Stimulated activated CD8-positive, alpha-beta memory T cell treated with anti-CD3 and anti-CD28 coated beads, Interleukin-12 subunit alpha, Interleukin-12 subunit beta, amount 100 ng/mL, for 1 hour (primary cell): Measurements from ENCODE around the gene SERINC4.
"Not testable (repeated sequence)": the region's sequence is repeated elsewhere in the genome, so short reads cannot be mapped to it uniquely, and the experiment has no call there.

ENCODE experiments used
- DNase-seq: peaks from one replicate; pipeline ENCODE4 v3.0.0-alpha.2; 2020; ENCODE audit warnings: low read depth

The SERINC4 gene

DNA sequence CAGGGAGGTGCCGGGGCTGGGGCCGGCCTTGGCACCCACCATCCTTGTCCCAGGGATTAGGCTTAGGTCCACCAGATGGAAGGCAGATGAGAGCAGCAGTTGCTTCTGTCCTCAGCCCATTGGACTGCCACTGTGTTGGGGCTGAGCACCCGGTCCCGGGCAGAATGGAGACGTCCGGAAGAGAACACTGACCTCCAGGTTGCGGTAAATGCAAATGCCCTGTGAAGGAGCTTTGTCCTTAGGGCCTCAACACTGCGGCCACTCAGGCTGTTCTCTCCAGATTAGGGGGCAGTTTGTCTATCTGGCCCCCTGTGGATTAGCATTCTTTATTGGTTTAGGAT, at the start of gene SERINC4:
Gene SERINC4, minus strand, starts transcription at position 276 of the 341 bp plus-strand sequence. Its CDS starts 234 bp downstream, at position 42.
- no peak for DNase-seq

- DNase-seq: no peak
These were observed 45.4 kb upstream of the SERINC4 start for GRCh38 chr15:43845421-43845820.

DNA sequence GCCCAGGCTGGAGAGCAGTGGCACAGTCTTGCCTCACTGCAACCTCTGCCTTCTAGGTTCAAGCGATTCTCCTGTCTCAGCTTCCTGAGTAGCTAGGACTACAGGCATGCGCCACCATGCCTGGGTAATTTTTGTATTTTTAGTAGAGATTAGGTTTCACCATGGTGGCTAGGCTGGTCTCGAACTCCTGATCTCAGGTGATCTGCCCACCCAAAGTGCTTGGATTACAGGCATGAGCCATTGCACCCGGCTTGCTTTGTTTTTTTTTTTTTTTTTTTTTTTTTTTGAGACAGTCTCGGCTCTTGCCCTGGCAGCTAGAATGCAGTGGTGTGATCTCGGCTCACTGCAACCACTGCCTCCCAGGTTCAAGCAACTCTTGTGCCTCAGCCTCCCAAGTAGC, 32.5 kb upstream of the SERINC4 start:
- DNase-seq: not testable (repeated sequence)

DNA sequence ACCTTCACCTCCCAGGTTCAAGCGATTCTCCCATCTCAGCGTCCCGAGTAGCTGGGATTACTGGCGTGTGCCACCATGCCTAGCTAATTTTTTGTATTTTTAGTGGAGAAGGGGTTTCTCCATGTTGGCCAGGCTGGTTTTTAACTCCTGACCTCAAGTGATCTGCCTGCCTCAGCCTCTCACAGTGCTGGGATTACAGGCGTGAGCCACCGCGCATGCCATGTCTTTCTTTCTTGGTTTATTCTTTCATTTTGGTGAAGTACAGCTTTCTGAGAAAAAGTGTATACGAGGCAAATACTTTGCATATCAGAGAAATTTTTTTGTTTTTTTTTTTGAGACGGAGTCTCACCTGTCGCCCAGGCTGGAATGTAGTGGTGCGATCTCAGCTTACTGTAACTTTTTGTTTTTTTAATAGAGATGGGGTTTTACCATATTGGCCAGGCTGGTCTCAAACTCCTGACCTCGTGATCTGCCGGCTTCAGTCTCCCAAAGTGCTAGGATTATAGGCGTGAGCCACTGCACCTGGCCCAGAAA, 31.6 kb upstream of the SERINC4 start:
- DNase-seq: not testable (repeated sequence)

GRCh38 chr15:43830691-43831275, 30.8 kb upstream of the SERINC4 start:
- DNase-seq: not testable (repeated sequence)

DNA sequence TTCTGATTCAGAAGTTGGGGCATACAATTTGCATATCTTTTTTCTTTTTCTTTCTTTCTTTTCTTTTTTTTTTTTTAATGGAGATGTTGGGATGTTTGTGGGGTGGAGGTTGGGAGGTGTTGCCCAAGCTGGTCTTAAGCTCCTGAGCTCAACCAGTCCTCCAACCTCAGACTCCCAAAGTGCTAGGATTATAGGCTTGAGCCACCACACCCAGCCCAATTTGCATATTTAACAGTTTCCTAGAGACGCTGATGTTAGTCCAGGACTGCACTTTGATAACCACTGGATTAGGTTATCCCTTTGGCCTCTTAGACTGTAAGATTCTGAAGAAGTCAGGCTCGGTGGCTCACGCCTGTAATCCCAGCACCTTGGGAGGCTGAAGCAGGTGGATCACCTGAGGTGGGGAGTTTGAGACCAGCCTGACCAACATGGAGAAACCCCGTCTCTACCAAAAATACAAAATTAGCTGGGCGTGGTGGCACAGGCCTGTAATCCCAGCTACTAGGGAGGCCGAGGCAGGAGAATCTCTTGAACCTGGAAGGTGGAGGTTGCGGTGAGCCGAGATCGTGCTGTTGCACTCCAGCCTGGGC, 30.0 kb upstream of the SERINC4 start:
- not testable (repeated sequence) for DNase-seq

DNA sequence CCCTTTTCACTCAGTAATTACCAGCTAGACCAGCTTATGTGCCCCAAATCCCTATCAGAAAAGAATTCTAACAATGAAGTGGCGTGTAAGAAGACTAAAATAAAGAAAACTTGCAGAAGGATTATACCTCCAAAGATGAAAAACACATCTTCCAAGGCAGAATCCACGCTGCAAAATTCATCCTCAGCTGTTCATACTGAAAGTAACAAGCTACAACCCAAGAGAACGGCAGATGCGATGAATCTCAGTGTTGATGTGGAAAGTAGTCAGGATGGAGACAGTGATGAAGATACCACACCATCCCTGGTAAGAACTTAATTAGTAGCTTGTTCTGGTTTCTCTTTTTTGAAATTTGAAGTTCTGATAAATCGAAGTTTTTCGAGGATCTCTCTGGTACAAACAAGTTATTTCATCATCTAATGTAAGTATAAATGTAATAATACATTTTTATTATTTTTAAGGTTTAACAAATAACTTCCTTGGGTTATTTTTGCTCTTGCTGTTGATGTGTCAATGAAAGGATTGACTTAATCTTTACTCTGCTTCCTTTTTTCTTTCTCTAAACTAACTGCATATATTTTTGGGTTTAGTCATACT, 28.1 kb upstream of the SERINC4 start:
- DNase-seq: no peak

- peak; percentile 49 for DNase-seq
These were observed 26.7 kb upstream of the SERINC4 start, which contains the start of gene WDR76 for GRCh38 chr15:43826508-43827341. TSS of gene WDR76 (plus strand) at chr15:43827002. CDS start at chr15:43827033, 31 bp downstream.

DNA sequence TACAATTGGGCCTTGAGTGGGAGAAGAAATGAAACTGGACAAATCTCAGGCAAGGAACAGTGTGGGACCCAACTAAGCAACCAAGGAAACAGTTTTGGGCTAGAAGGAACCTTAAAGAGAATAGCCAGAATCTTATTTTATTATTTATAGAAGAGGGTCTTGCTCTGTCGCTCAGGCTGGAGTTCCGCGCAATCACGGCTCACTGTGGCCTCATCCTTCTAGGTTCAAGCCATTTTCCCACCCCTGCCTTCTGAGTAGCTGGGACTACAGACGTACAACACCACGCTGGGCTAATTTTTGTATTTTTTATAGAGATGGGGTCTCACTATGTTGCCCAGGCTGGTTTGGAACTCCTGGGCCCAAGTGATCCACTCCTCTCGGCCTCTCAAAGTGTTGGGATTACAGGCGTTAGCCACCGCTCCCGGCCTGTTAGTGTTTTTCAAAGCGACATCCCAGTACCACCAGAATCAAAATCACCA, 26.0 kb upstream of the SERINC4 start:
- no peak for DNase-seq

DNA sequence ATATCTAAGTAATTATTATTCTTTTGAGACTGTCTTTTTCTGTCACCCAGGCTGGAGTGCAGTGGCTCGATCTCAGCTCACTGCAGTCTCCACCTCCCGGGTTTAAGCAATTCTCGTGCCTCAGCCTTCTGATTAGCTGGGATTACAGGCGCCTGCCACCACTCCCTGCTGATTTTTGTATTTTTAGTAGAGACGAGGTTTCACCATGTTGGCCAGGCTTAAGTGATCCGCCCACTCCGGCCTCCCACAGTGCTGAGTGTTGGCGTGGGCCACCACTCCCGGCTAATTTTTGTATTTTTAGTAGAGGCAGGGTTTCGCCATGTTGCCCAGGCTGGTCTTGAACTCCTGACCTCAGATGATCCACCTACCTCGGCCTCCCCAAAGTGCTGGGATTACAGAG, 25.3 kb upstream of the SERINC4 start:
- not testable (repeated sequence) for DNase-seq

DNA sequence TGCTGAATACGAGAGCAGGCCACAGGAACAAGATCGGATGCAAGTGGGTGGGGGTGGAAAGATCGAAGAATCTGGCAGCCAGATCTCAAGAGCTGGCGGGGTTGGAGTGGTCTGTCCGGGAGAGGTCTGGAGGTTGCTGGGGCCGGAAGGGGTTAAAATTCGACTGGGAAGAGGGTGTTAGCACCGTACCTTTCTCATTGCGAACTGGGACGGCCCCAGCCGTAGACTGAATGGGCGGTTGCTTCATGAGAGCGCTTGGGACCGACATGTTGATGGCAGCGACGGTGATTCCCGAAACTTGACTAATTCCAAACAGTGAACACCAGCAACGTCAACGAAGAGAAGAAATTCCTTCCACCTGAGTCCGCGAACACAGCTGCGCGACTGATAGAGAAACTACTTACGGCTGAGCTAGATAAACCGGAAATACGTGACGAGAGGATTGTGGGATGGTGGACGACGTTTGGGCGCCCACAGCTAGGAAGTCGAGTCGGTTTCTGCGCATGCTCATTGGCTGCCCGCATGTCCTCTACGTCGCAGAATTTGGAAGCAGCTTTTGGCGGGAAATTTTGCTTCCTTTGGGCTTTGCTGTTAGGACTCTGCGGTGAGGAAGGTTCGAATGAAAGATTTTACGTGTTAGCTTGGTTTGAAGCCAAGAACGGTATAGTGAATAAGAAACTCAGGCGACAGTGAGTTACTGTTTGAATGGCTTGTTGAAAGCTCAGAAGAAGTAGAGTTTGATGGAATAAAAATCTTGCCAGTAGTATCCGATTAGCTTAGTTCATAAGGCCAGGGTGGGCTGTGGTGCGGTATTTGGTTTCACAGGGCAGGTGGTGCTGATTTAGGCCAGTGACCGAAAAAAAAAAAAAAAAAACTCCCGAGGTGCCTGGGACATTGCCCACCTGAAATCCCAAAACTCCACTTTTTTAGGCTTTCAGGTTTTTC, 24.6 kb upstream of the SERINC4 start, which contains the start of gene MFAP1:
Gene MFAP1, minus strand, starts transcription at position 389 of the 945 bp plus-strand sequence. Its CDS starts 121 bp downstream, at position 268.
- DNase-seq: peak; percentile 86

- DNase-seq: no peak
These were observed 21.5 kb upstream of the SERINC4 start for GRCh38 chr15:43821505-43821904.

DNA sequence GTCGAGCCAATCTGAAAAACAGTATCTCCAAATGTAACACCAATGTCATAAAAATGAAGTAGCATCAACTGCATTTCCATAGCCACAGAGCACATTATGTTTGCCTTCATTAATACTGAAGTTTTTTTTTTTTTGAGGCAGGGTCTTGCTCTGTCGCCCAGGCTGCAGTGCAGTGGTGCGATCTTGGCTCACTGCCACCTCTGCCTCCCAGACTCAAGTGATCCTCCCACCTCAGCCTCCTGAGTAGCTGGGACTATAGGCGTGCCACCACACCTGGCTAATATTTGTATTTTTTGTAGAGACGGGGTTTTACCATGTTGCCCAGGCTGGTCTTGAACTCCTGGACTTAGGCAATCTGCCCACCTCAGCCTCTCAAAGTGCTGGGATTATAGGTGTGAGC, 15.0 kb upstream of the SERINC4 start:
- not testable (repeated sequence) for DNase-seq

DNA sequence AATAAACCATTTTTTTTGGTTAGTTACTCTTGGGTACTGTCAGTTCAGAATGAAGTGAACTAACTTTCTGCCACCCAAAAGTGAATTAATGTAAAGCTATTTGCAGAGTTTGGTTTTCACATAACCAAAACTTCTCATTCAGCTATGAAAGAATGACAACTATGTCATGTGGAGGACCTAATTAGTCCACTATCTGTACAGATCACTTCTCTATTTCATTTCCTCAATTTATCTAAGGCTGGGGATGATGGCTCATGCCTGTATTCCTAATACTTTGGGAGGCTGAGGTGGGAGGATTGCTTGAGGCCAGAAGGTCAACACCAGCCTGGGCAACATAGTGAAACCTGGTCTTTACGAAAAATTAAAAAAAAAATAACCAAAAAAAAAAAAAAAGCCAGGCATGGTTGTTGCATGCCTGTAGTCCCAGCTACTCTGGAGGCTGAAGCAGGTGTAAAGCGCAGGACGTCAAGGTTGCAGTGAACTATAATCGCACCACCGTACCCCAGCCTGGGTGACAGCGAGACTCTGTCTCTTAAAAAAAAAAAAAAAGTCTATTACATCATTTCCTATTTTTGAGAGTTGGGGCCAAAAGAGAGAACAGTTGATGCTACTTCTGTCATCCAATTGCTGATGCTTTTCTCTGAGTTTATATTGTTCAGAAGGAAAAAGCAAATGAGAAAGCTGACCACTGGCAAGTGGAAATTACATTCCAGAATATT, 9.1 kb upstream of the SERINC4 start:
- DNase-seq: no peak

DNA sequence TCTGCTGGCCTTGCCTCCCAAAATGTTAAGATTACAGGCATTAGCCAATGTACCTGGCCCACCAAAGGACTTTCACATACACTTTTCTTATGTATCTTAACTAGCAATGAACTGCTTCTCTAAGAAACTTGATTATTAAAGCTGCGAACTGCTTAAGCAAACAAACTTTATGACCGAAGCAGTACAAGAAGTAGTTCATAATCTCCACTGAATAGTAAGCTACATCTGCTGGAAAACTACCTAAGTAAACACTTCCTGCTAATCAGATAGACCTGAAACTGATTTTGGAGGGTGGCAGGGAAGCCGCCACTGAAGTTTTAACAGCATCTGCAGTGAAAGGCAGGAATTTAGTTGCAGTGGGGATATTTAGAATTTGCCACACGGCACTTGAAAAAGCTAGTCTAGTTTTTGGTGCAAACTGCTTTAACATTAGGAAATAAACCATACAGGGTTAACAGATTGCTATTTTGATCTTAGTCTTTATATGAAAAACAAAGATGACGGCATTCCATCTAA, 8.5 kb upstream of the SERINC4 start:
- no peak for DNase-seq

DNA sequence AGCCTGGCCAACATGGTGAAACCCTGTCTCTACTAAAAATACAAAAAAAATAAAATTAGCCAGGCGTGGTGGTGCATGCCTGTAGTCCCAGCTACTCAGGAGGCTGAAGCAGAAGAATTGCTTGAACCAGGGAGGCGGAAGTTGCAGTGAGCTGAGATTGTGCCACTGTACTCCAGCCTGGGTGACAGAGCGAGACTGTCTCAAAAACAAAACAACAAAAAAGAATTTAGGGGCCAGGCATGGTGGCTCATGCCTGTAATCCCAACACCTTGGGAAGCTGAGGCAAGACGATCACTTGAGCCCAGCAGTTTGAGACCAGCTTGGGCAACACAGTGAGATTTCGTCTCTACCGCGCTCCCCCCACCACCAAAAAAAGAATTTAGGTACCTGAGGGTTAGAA, 2.7 kb upstream of the SERINC4 start:
- not testable (repeated sequence) for DNase-seq

GRCh38 chr15:43800286-43801141, 494 bp upstream of the SERINC4 start, which contains the start of gene HYPK:
TSS of gene HYPK (plus strand) at chr15:43800599. CDS start at chr15:43800623, 24 bp downstream.
- DNase-seq: peak; percentile 85

DNA sequence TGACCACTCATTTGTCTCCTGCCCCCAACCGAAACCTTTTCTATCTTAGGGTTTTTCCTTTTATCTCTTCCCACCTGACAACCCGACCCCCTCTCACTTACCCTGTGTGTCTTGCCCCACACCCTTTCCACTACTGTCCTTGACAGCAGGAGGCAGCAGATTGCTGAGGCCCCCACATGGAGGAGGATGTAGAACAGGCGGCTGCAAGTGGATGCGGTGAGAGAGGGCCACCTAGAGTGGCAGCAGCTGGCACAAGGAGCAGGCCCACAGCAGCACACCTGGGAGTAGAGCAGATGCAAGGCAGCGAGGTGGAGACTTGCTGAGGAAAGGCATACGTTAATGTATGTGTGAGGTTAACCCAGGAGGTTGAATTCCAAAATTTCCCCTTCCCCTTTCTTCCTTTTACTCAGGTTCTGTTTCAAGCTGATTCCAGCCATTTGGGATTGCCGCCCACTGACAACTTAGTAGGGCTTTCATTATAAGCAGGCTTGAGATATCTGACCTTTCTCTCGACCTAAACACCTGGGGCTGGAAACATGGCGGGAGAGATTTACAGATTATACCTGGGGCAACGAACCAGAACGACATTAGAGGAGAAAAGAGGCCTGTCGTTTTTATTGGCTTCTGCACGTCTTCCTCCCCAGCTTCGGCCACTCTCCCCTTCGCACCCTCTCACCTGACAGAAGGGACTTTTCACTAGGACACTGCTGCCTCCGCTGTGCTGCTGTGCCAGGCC, 643 bp downstream of the SERINC4 start:
- no peak for DNase-seq
